Inflammatory macrophage treated with lipopolysaccharide for 1 hour (primary cell): ENCODE data around the gene CCDC51.

Experiments
- DNase-seq, 2 donors: peaks; one replicate each; pipeline ENCODE4 v3.0.0-alpha.2; 2020 to 2022

CCDC51 gene

GRCh38 chr3:48418140-48418539 lies 21.8 kb downstream of the CCDC51 start:
- DNase-seq, result no peak

GRCh38 chr3:48417529-48418108 lies 22.3 kb downstream of the CCDC51 start:
- no peak for DNase-seq

GRCh38 chr3:48416546-48416945 lies 23.4 kb downstream of the CCDC51 start:
- no peak for DNase-seq

GRCh38 chr3:48416091-48416505 lies 23.8 kb downstream of the CCDC51 start:
- no peak for DNase-seq

- DNase-seq, result no peak
Observed at GRCh38 chr3:48415251-48415953, 24.5 kb downstream of the CCDC51 start.

GRCh38 chr3:48414376-48415250 lies 25.3 kb downstream of the CCDC51 start:
- DNase-seq, result no peak

- no peak for DNase-seq
Observed at GRCh38 chr3:48413611-48414010, 26.3 kb downstream of the CCDC51 start.

- DNase-seq, result no peak
Observed at GRCh38 chr3:48413086-48413485, 26.8 kb downstream of the CCDC51 start.

GRCh38 chr3:48412375-48413001 lies 27.4 kb downstream of the CCDC51 start:
- DNase-seq, result no peak

- DNase-seq, result no peak
Observed at GRCh38 chr3:48411606-48412374, 28.1 kb downstream of the CCDC51 start.

GRCh38 chr3:48411041-48411588 lies 28.8 kb downstream of the CCDC51 start:
- DNase-seq, result no peak

- no peak for DNase-seq
Observed at GRCh38 chr3:48410205-48411040, 29.5 kb downstream of the CCDC51 start.

- no peak for DNase-seq
Observed at GRCh38 chr3:48409291-48410201, 30.4 kb downstream of the CCDC51 start.

- DNase-seq, result no peak
Observed at GRCh38 chr3:48408823-48409281, 31.1 kb downstream of the CCDC51 start.

- DNase-seq, result no peak
Observed at GRCh38 chr3:48407542-48408099, 32.3 kb downstream of the CCDC51 start.

GRCh38 chr3:48406443-48407431 lies 33.2 kb downstream of the CCDC51 start:
- DNase-seq, result no peak

GRCh38 chr3:48405971-48406370 lies 33.9 kb downstream of the CCDC51 start:
- DNase-seq, result no peak

GRCh38 chr3:48405343-48405881 lies 34.5 kb downstream of the CCDC51 start:
- DNase-seq, result no peak
